HEK293 (cell line): Measurements from ENCODE around the gene TOR2A.

ENCODE experiments used
- CTCF ChIA-PET: fragments of 350-600 bp; formaldehyde crosslinking; extraction: SDS; loops from one replicate; lab custom pipeline; 2021; ENCODE audit warnings: antibody characterized with exemption; lab: Yijun Ruan, JAX
- POLR2A ChIA-PET: fragments of 300-600 bp; formaldehyde crosslinking; extraction: SDS; loops from one replicate; lab custom pipeline; 2020; ENCODE audit warnings: antibody characterized with exemption, inconsistent platforms; lab: Yijun Ruan, JAX
- H3K27ac ChIP-seq: fragments of 200-500 bp; sonication (Bioruptor generic); 2 replicates; pipeline ENCODE4 v1.5.1; 2014; ENCODE audit warnings: low read depth, low read length, control low read depth, inconsistent platforms; ENCODE audit errors: extremely low read depth
- H3K36me3 ChIP-seq, 2 experiments: fragments of 200-500 bp in 1 of 2; sonication (Bioruptor generic) in 1 of 2; 1 replicate in 1 of 2; 2 replicates in 1 of 2; pipeline ENCODE4 v1.5.1; 2014 to 2017; ENCODE audit warnings: inconsistent platforms in 2 of 2, low read length in 2 of 2; ENCODE audit not compliant: control insufficient read depth in 2 of 2, insufficient read depth in 1 of 2
- H3K4me1 ChIP-seq: fragments of 200-500 bp; sonication (Bioruptor generic); 2 replicates; pipeline ENCODE4 v1.5.1; 2014; ENCODE audit warnings: mild to moderate bottlenecking, low read length, inconsistent platforms; ENCODE audit not compliant: control insufficient read depth, insufficient read depth
- H3K4me3 ChIP-seq: 2 replicates; pipeline ENCODE4 v1.5.1; 2011; ENCODE audit warnings: low read depth, mild to moderate bottlenecking, control low read depth, low read length, moderate library complexity
- H3K9me3 ChIP-seq: fragments of 200-500 bp; sonication (Bioruptor generic); 2 replicates; pipeline ENCODE4 v1.5.1; 2014; ENCODE audit warnings: low read depth, low read length, inconsistent platforms; ENCODE audit not compliant: control insufficient read depth, insufficient read depth
- FEZF1 ChIP-seq: fragments of 450-650 bp; formaldehyde crosslinking; IDR thresholded peaks from 2 replicates; pipeline ENCODE4 v1.5.1; 2016; ENCODE audit warnings: missing biosample characterization, missing genetic modification characterization
- HIC1 ChIP-seq: fragments of 450-650 bp; formaldehyde crosslinking; IDR thresholded peaks from 2 replicates; pipeline ENCODE4 v1.5.1; 2016; ENCODE audit warnings: missing biosample characterization, missing genetic modification characterization
- IKZF3 ChIP-seq: fragments of 450-650 bp; IDR thresholded peaks from 2 replicates; pipeline ENCODE4 v1.5.0; 2018; ENCODE audit warnings: missing biosample characterization, mild to moderate bottlenecking, missing genetic modification characterization, moderate library complexity
- KLF17 ChIP-seq: fragments of 450-650 bp; formaldehyde crosslinking; IDR thresholded peaks from 2 replicates; pipeline ENCODE4 v1.5.1; 2016; ENCODE audit warnings: missing biosample characterization, missing genetic modification characterization
- MZF1 ChIP-seq: fragments of 450-650 bp; formaldehyde crosslinking; IDR thresholded peaks from 2 replicates; pipeline ENCODE4 v1.5.1; 2017; ENCODE audit warnings: missing biosample characterization, missing genetic modification characterization, borderline replicate concordance
- PRDM4 ChIP-seq: fragments of 450-650 bp; formaldehyde crosslinking; IDR thresholded peaks from 2 replicates; pipeline ENCODE4 v1.5.1; 2017; ENCODE audit warnings: missing biosample characterization, missing genetic modification characterization
- SETDB1 ChIP-seq: IDR thresholded peaks from one replicate; pipeline ENCODE4 v1.6.1; 2017; ENCODE audit warnings: mild to moderate bottlenecking, low read length, moderate library complexity, mixed read lengths; ENCODE audit not compliant: insufficient read length
- ZBTB1 ChIP-seq: fragments of 450-650 bp; formaldehyde crosslinking; IDR thresholded peaks from 2 replicates; pipeline ENCODE4 v1.5.1; 2016; ENCODE audit warnings: missing biosample characterization, missing genetic modification characterization
- ZBTB17 ChIP-seq: fragments of 450-650 bp; formaldehyde crosslinking; IDR thresholded peaks from 2 replicates; pipeline ENCODE4 v1.5.1; 2016; ENCODE audit warnings: missing biosample characterization, missing genetic modification characterization
- ZNF114 ChIP-seq: fragments of 450-650 bp; formaldehyde crosslinking; IDR thresholded peaks from 2 replicates; pipeline ENCODE4 v1.5.0; 2017; ENCODE audit warnings: missing biosample characterization, missing genetic modification characterization
- ZNF155 ChIP-seq: fragments of 450-650 bp; formaldehyde crosslinking; IDR thresholded peaks from 2 replicates; pipeline ENCODE4 v1.5.1; 2016; ENCODE audit warnings: missing biosample characterization, missing genetic modification characterization
- ZNF335 ChIP-seq: fragments of 450-650 bp; formaldehyde crosslinking; conservative IDR thresholded peaks from 2 replicates; pipeline ENCODE4 v1.5.1; 2016; ENCODE audit warnings: missing biosample characterization, missing genetic modification characterization
- ZNF529 ChIP-seq: fragments of 450-650 bp; formaldehyde crosslinking; IDR thresholded peaks from 2 replicates; pipeline ENCODE4 v1.5.1; 2017; ENCODE audit warnings: missing genetic modification characterization, missing biosample characterization; ENCODE audit not compliant: insufficient replicate concordance
- ZNF558 ChIP-seq: fragments of 450-650 bp; formaldehyde crosslinking; IDR thresholded peaks from 2 replicates; pipeline ENCODE4 v1.5.1; 2016; ENCODE audit warnings: missing biosample characterization, missing genetic modification characterization
- ZNF600 ChIP-seq: fragments of 450-650 bp; formaldehyde crosslinking; IDR thresholded peaks from 2 replicates; pipeline ENCODE4 v1.5.1; 2016; ENCODE audit warnings: missing biosample characterization, missing genetic modification characterization
- ZNF776 ChIP-seq: fragments of 450-650 bp; formaldehyde crosslinking; IDR thresholded peaks from 2 replicates; pipeline ENCODE4 v1.5.0; 2017; ENCODE audit warnings: missing biosample characterization, missing genetic modification characterization, borderline replicate concordance
- ZNF837 ChIP-seq: fragments of 450-650 bp; formaldehyde crosslinking; IDR thresholded peaks from 2 replicates; pipeline ENCODE4 v1.5.1; 2016; ENCODE audit warnings: missing biosample characterization, missing genetic modification characterization
- ZSCAN18 ChIP-seq: fragments of 450-650 bp; formaldehyde crosslinking; IDR thresholded peaks from 2 replicates; pipeline ENCODE4 v1.5.1; 2016; ENCODE audit warnings: missing biosample characterization, missing genetic modification characterization
- TF ChIP-seq, protein P1 (sequence below): fragments of 450-650 bp; formaldehyde crosslinking; IDR thresholded peaks from 2 replicates; pipeline ENCODE4 v1.5.1; 2016; ENCODE audit warnings: missing biosample characterization, missing genetic modification characterization
- TF ChIP-seq, protein P2 (sequence below): fragments of 450-650 bp; formaldehyde crosslinking; IDR thresholded peaks from 2 replicates; pipeline ENCODE4 v1.5.1; 2016; ENCODE audit warnings: missing biosample characterization, missing genetic modification characterization
- TF ChIP-seq, protein P3 (sequence below): fragments of 450-650 bp; formaldehyde crosslinking; IDR thresholded peaks from 2 replicates; pipeline ENCODE4 v1.5.1; 2016; ENCODE audit warnings: missing biosample characterization, missing genetic modification characterization

TOR2A gene

GRCh38 chr9:127754099-127755060, 19.3 kb upstream of the TOR2A start:
- Histone ChIP-seq H3K9me3 (no peaks in the 10 kb centered on the region), H3K4me3 (peak overlapping the region; percentile 30), H3K27ac (no peak overlapping the region; the same call in 1 of the 2 replicates), H3K36me3 (no peaks in the 10 kb centered on the region), H3K4me1 (0 out of 2 replicates have a peak, but pooled peaks cover 2% of the 10 kb centered on the region)
- ChIA-PET CTCF (interaction anchor here (0.6 to 2.0 kb wide), 2 partner anchors 20 to 188 kb away, joined by 4 to 8 read pairs; partner anchors contain the start of gene TOR2A), POLR2A (interaction anchor here (1.1 kb wide), 1 partner anchor 17 kb away, joined by 5 read pairs; no protein-coding TSS in a partner anchor)
- TF ChIP-seq MZF1 (tag by site-specific recombination), result no peak
- TF ChIP-seq ZBTB17 (tag by site-specific recombination), result peak; percentile 87
- TF ChIP-seq, protein P1, sequence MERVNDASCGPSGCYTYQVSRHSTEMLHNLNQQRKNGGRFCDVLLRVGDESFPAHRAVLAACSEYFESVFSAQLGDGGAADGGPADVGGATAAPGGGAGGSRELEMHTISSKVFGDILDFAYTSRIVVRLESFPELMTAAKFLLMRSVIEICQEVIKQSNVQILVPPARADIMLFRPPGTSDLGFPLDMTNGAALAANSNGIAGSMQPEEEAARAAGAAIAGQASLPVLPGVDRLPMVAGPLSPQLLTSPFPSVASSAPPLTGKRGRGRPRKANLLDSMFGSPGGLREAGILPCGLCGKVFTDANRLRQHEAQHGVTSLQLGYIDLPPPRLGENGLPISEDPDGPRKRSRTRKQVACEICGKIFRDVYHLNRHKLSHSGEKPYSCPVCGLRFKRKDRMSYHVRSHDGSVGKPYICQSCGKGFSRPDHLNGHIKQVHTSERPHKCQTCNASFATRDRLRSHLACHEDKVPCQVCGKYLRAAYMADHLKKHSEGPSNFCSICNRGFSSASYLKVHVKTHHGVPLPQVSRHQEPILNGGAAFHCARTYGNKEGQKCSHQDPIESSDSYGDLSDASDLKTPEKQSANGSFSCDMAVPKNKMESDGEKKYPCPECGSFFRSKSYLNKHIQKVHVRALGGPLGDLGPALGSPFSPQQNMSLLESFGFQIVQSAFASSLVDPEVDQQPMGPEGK (tag by site-specific recombination), result peak; percentile 89
- no peak for TF ChIP-seq KLF17 (tag by site-specific recombination)
- no peak for TF ChIP-seq ZNF837
- no peak for TF ChIP-seq ZNF114 (tag by site-specific recombination)
- no peak for TF ChIP-seq ZSCAN18
- TF ChIP-seq ZNF600, result 0 out of 2 replicates have a peak, but pooled peaks have one; percentile 32
- no peak for TF ChIP-seq ZNF155 (tag by site-specific recombination)
- TF ChIP-seq PRDM4, result no peak
- no peak for TF ChIP-seq ZBTB1
- TF ChIP-seq, protein P2, sequence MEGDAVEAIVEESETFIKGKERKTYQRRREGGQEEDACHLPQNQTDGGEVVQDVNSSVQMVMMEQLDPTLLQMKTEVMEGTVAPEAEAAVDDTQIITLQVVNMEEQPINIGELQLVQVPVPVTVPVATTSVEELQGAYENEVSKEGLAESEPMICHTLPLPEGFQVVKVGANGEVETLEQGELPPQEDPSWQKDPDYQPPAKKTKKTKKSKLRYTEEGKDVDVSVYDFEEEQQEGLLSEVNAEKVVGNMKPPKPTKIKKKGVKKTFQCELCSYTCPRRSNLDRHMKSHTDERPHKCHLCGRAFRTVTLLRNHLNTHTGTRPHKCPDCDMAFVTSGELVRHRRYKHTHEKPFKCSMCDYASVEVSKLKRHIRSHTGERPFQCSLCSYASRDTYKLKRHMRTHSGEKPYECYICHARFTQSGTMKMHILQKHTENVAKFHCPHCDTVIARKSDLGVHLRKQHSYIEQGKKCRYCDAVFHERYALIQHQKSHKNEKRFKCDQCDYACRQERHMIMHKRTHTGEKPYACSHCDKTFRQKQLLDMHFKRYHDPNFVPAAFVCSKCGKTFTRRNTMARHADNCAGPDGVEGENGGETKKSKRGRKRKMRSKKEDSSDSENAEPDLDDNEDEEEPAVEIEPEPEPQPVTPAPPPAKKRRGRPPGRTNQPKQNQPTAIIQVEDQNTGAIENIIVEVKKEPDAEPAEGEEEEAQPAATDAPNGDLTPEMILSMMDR (tag by site-specific recombination), result no peak
- no peak for TF ChIP-seq SETDB1
- TF ChIP-seq ZNF558 (tag by site-specific recombination), result no peak
- TF ChIP-seq ZNF529 (tag by site-specific recombination), result no peak
- no peak for TF ChIP-seq FEZF1 (tag by site-specific recombination)
- TF ChIP-seq ZNF335 (tag by site-specific recombination), result peak; percentile 90
- TF ChIP-seq, protein P3, sequence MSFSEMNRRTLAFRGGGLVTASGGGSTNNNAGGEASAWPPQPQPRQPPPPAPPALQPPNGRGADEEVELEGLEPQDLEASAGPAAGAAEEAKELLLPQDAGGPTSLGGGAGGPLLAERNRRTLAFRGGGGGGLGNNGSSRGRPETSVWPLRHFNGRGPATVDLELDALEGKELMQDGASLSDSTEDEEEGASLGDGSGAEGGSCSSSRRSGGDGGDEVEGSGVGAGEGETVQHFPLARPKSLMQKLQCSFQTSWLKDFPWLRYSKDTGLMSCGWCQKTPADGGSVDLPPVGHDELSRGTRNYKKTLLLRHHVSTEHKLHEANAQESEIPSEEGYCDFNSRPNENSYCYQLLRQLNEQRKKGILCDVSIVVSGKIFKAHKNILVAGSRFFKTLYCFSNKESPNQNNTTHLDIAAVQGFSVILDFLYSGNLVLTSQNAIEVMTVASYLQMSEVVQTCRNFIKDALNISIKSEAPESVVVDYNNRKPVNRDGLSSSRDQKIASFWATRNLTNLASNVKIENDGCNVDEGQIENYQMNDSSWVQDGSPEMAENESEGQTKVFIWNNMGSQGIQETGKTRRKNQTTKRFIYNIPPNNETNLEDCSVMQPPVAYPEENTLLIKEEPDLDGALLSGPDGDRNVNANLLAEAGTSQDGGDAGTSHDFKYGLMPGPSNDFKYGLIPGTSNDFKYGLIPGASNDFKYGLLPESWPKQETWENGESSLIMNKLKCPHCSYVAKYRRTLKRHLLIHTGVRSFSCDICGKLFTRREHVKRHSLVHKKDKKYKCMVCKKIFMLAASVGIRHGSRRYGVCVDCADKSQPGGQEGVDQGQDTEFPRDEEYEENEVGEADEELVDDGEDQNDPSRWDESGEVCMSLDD (tag by site-specific recombination), result peak; percentile 39
- no peak for TF ChIP-seq IKZF3 (tag by site-specific recombination)
- no peak for TF ChIP-seq ZNF776
- TF ChIP-seq HIC1 (tag by site-specific recombination), result peak; percentile 41; the same call in 1 of the 2 replicates
